KMS-11 (cell line): ENCODE results near the gene KCND2.

Experiments used
- H2AFZ ChIP-seq: fragments of 200-600 bp; sonication (generic); 2 replicates; pipeline ENCODE4 v1.6.1; 2016; ENCODE audit warnings: antibody characterized with exemption, mixed run types, low read depth
- H3K27ac ChIP-seq: fragments of 200-600 bp; sonication (generic); 2 replicates; pipeline ENCODE4 v1.6.1; 2016; ENCODE audit warnings: mild to moderate bottlenecking, mixed run types
- H3K27me3 ChIP-seq: fragments of 200-600 bp; sonication (generic); 2 replicates; pipeline ENCODE4 v1.6.1; 2017; ENCODE audit warnings: mild to moderate bottlenecking, low read depth, mixed run types, moderate library complexity; ENCODE audit not compliant: insufficient read depth
- H3K36me3 ChIP-seq: fragments of 200-600 bp; sonication (generic); 2 replicates; pipeline ENCODE4 v1.6.1; 2017; ENCODE audit warnings: mild to moderate bottlenecking, mixed run types; ENCODE audit not compliant: insufficient read depth
- H3K4me1 ChIP-seq: fragments of 200-600 bp; sonication (generic); 2 replicates; pipeline ENCODE4 v1.6.1; 2016; ENCODE audit warnings: mild to moderate bottlenecking, low read depth, mixed run types; ENCODE audit not compliant: poor library complexity, severe bottlenecking
- H3K4me2 ChIP-seq: fragments of 200-600 bp; sonication (generic); 2 replicates; pipeline ENCODE4 v1.7.0; 2016; ENCODE audit warnings: mild to moderate bottlenecking, mixed run types
- H3K4me3 ChIP-seq: fragments of 200-600 bp; sonication (generic); IDR thresholded peaks from 2 replicates; pipeline ENCODE4 v1.6.1; 2017; ENCODE audit warnings: low read depth, low read length, mixed read lengths; ENCODE audit not compliant: insufficient read depth
- H3K79me2 ChIP-seq: fragments of 200-600 bp; sonication (generic); 2 replicates; pipeline ENCODE4 v1.6.1; 2016; ENCODE audit warnings: low read depth, mixed run types; ENCODE audit not compliant: insufficient read depth
- H3K9ac ChIP-seq: fragments of 200-600 bp; sonication (generic); 2 replicates; pipeline ENCODE4 v1.6.1; 2016; ENCODE audit warnings: mild to moderate bottlenecking, mixed run types
- H4K20me1 ChIP-seq: fragments of 200-600 bp; sonication (generic); 2 replicates; pipeline ENCODE4 v1.6.1; 2016; ENCODE audit warnings: mild to moderate bottlenecking, mixed run types; ENCODE audit not compliant: insufficient read depth
- TF ChIP-seq, protein P1 (sequence below): fragments of 200-600 bp; sonication (generic); conservative IDR thresholded peaks from 2 replicates; pipeline ENCODE4 v1.6.1; 2017; ENCODE audit warnings: low read depth, mild to moderate bottlenecking, antibody characterized with exemption, low read length, moderate library complexity, mixed read lengths

Gene KCND2

DNA sequence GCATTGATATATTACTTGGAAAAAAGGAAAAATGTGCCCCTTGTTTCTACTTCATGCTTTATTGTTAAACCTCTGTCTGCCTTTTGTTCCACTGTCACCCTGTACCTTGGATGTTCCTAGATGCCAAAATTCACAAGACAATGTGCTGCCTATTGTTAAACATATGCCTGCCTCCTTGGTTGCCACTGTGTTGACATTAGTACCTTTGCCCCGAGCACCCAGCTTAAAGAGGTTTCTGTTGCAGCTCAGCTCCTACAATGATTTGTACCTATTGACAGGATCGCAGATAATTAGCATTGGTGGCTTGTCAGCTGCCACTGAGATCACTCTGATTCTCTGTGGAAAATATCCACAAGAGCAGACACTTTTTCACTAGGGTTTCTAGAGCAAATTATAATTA, 188.0 kb downstream of the KCND2 start:
- H3K27ac ChIP-seq, result no peak overlapping the region
- H3K4me2 ChIP-seq, result no peak overlapping the region
- no peak overlapping the region for H2AFZ ChIP-seq
- H3K27me3 ChIP-seq, result no peaks in the 10 kb centered on the region
- TF ChIP-seq, protein P1, sequence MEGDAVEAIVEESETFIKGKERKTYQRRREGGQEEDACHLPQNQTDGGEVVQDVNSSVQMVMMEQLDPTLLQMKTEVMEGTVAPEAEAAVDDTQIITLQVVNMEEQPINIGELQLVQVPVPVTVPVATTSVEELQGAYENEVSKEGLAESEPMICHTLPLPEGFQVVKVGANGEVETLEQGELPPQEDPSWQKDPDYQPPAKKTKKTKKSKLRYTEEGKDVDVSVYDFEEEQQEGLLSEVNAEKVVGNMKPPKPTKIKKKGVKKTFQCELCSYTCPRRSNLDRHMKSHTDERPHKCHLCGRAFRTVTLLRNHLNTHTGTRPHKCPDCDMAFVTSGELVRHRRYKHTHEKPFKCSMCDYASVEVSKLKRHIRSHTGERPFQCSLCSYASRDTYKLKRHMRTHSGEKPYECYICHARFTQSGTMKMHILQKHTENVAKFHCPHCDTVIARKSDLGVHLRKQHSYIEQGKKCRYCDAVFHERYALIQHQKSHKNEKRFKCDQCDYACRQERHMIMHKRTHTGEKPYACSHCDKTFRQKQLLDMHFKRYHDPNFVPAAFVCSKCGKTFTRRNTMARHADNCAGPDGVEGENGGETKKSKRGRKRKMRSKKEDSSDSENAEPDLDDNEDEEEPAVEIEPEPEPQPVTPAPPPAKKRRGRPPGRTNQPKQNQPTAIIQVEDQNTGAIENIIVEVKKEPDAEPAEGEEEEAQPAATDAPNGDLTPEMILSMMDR, result no peak
- H3K4me1 ChIP-seq, result no peaks in the 10 kb centered on the region
- no peaks in the 10 kb centered on the region for H3K36me3 ChIP-seq
- H4K20me1 ChIP-seq, result no peaks in the 10 kb centered on the region
- no peaks in the 10 kb centered on the region for H3K79me2 ChIP-seq
- no peak overlapping the region for H3K9ac ChIP-seq
- no peak overlapping the region for H3K4me3 ChIP-seq

DNA sequence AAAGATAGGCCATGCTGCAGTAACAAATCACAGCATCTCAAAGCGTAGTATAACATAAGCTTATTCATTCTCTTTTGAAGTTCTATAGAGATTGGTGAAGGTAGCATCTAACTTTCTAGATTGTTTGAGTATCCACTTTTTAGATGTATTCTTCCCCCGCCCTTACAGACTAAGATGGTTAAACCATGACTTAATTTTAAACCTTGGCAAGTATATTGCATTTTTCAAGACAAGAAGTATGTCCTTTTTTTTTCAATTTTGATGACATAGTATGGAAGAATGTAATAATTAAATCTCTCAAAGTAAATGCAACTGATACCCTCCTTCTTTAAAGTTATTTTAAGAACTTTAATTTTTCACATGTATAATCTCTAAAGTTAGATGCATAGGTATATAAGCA, 190.0 kb downstream of the KCND2 start:
- H3K4me1 ChIP-seq, result no peaks in the 10 kb centered on the region
- no peak overlapping the region for H3K4me3 ChIP-seq
- TF ChIP-seq, protein P1, result no peak
- H2AFZ ChIP-seq, result no peak overlapping the region
- H3K9ac ChIP-seq, result no peak overlapping the region
- H3K27ac ChIP-seq, result no peak overlapping the region
- no peaks in the 10 kb centered on the region for H3K27me3 ChIP-seq
- no peaks in the 10 kb centered on the region for H3K36me3 ChIP-seq
- no peaks in the 10 kb centered on the region for H4K20me1 ChIP-seq
- H3K79me2 ChIP-seq, result no peaks in the 10 kb centered on the region
- H3K4me2 ChIP-seq, result no peak overlapping the region

DNA sequence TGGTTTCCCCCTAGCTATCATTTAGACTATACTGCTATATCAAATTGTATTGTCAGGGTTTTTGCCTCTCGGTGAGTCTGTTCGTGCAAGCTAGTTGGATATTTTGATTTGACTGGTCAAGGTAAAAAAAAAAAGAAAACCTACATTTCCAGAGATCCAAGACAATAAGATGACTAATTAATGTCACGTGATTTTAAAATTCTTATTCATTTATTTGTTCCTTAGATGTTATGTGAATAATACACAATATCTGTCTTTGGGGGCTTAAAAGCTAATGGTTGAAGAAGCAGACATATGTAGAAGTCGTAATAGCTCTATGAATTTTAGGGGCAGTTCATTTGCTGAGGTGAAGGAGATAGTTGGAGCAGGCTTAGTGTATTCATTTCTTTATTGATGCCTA, 191.1 kb downstream of the KCND2 start:
- Histone ChIP-seq H3K27ac (no peak overlapping the region), H3K79me2 (no peaks in the 10 kb centered on the region), H2AFZ (no peak overlapping the region), H3K9ac (no peak overlapping the region), H4K20me1 (no peaks in the 10 kb centered on the region), H3K4me1 (no peaks in the 10 kb centered on the region), H3K36me3 (no peaks in the 10 kb centered on the region), H3K27me3 (no peaks in the 10 kb centered on the region), H3K4me3 (no peak overlapping the region), H3K4me2 (no peak overlapping the region)
- TF ChIP-seq, protein P1, result no peak

DNA sequence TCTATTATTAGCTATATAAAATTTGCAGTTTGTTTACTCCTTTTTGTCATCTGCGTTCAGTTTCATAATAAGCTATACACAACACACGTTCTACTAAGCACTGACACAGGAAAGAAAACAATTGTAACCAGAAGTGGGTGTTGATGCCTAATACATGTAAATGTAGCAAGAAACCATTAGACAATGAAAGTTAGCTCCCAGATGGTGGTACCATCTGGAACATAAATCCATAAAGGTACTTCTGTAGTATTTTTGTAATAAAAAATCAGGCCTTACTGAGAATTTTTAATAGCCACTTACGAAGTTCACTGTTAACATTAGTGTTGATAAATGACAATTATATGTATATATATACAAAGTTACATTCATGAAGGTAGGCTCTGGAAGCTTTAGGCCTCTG, 194.7 kb downstream of the KCND2 start:
- Histone ChIP-seq H3K79me2 (no peaks in the 10 kb centered on the region), H3K27ac (no peak overlapping the region), H3K27me3 (no peaks in the 10 kb centered on the region), H3K9ac (no peak overlapping the region), H2AFZ (no peak overlapping the region), H3K4me2 (no peak overlapping the region), H4K20me1 (no peaks in the 10 kb centered on the region), H3K4me3 (no peak overlapping the region), H3K4me1 (no peaks in the 10 kb centered on the region), H3K36me3 (no peaks in the 10 kb centered on the region)
- TF ChIP-seq, protein P1, result no peak

DNA sequence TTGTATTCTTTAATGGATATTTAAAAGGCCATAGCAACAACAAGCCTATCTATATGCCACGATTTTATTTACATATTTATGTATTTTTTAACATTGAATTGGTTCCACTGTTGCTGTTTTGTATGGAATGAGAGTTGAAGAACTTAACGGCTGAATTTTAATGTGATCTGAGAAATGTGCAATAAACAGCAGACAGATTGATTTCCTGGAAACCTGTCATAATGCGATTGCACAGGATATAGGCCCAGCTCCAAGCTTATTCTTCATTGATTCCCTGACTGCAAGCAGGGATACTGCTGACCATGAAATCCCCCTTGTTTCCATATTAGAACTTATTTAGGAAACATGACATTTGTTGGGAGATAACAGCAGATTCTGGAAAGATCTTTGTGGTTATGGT, 195.6 kb downstream of the KCND2 start:
- no peaks in the 10 kb centered on the region for H3K27me3 ChIP-seq
- H4K20me1 ChIP-seq, result no peaks in the 10 kb centered on the region
- no peak overlapping the region for H2AFZ ChIP-seq
- no peaks in the 10 kb centered on the region for H3K36me3 ChIP-seq
- H3K4me1 ChIP-seq, result no peaks in the 10 kb centered on the region
- no peak overlapping the region for H3K27ac ChIP-seq
- no peak overlapping the region for H3K4me3 ChIP-seq
- H3K79me2 ChIP-seq, result no peaks in the 10 kb centered on the region
- TF ChIP-seq, protein P1, result no peak
- no peak overlapping the region for H3K4me2 ChIP-seq
- no peak overlapping the region for H3K9ac ChIP-seq
